ENCODE data around the gene CLK2. TPM values are rescaled to one million over a fixed set of nuclear protein-coding genes. Genes with fewer than 3 reads are reported as not detected.
"Not testable (repeated sequence)": the region's sequence is repeated elsewhere in the genome, so short reads cannot be mapped to it uniquely, and the experiment has no call there.

The CLK2 gene
- total and polyA plus RNA-seq, 2 donors: 29.7 to 42.3 TPM

DNA sequence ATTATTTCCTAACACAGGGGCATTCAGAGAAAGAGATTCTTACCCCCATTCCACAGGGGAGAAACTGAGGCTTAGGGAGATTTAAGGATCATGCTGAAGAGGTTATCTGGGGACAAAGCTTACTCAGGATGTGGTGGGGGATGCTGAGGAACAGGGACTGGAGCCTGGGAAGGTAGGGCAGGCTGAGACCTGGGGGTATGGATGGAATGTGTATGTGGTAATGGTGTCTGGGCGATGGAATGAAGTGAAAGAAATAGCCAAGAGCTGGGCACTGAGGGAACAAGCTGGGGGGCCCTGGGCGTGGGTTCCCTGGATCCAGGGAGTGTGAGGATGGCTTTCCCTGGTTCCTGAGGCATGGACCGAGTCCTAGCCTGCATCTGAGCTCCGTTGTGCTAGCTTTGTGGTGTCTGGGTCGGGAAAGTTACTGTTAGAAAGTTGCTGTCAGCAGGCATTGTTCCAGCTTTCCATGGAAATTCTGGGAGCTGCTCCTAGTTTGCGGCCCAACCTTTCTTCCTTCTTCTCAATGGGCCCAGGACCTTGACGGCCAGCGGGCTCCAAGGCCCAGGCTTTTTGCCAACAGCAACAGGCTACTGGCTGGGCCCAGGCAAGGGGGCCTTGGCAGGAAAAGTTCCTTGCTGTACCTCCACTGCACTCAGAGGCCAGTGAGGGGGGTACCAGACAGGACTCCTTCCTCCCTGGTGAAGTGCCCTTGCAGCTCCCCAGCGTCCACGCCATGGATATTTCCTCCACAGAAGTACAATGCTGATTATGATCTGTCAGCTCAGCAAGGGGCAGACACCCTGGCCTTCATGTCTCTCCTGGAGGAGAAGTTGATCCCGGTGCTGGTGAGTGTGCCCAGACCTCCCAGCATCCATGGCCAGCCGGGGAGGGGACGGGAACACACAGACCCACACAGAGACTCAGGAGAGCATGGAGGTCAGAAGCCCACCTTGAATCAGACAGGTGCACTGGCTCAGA is 41.0 kb downstream of the CLK2 start:
- not testable (repeated sequence) for H3K4me1 ChIP-seq (ENCODE audit: insufficient read depth); H3K36me3 ChIP-seq (ENCODE audit: insufficient read depth); H3K4me3 ChIP-seq (ENCODE audit: low read depth, low read length); H3K27ac ChIP-seq (ENCODE audit: low read depth); DNase-seq (ENCODE audit: extremely low spot score)
- WGBS: 37% methylated on average over 13 of the region's 13 CpGs

DNA sequence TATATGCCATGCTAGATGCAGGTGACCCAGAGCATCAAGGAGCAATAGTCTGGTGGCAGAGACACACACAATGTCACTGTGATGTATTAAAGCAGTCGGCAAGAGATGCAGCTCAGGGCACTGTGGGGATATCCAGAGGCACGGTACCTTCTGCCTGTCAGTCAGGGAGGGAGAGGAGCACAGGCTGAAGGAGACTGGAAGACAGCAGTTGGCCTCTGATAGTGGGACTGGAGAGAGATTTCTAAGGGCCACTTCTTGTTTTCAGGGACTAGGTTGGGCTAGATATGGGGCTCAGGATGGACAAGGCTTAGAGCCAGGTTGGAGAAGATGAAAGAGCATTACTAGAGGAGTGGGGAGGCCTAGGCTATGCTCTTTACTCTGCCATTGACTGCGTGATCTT is 42.0 kb downstream of the CLK2 start:
- H3K36me3 ChIP-seq (ENCODE audit: insufficient read depth); H3K4me3 ChIP-seq (ENCODE audit: low read depth, low read length); DNase-seq (ENCODE audit: extremely low spot score); H3K4me1 ChIP-seq (ENCODE audit: insufficient read depth); H3K27ac ChIP-seq (ENCODE audit: low read depth): not testable (repeated sequence)
- 76% methylated on average over 3 of the region's 3 CpGs for WGBS

DNA sequence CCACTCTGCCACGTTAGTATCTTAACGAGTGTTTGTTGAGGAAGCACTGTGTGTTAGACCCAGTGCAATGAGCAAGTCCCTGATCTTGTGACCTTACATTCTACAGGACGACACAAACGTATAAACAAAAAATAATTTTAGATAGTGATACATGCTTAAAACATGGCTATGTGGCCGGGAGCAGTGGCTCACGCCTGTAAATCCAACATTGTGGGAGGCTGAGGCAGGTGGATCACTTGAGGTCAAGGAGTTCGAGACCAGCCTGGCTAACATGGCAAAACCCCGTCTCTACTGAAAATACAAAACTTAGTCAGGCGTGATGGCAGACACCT is 45.2 kb downstream of the CLK2 start:
- Histone ChIP-seq H3K4me1 (ENCODE audit: insufficient read depth) (no peaks in the 10 kb centered on the region), H3K36me3 (ENCODE audit: insufficient read depth) (no peaks in the 10 kb centered on the region), H3K27ac (ENCODE audit: low read depth) (peak overlapping the region; percentile 18), H3K4me3 (ENCODE audit: low read depth, low read length) (no peak overlapping the region)
- no peak for DNase-seq (ENCODE audit: extremely low spot score)
- WGBS: 31% methylated on average over 9 of the region's 9 CpGs

DNA sequence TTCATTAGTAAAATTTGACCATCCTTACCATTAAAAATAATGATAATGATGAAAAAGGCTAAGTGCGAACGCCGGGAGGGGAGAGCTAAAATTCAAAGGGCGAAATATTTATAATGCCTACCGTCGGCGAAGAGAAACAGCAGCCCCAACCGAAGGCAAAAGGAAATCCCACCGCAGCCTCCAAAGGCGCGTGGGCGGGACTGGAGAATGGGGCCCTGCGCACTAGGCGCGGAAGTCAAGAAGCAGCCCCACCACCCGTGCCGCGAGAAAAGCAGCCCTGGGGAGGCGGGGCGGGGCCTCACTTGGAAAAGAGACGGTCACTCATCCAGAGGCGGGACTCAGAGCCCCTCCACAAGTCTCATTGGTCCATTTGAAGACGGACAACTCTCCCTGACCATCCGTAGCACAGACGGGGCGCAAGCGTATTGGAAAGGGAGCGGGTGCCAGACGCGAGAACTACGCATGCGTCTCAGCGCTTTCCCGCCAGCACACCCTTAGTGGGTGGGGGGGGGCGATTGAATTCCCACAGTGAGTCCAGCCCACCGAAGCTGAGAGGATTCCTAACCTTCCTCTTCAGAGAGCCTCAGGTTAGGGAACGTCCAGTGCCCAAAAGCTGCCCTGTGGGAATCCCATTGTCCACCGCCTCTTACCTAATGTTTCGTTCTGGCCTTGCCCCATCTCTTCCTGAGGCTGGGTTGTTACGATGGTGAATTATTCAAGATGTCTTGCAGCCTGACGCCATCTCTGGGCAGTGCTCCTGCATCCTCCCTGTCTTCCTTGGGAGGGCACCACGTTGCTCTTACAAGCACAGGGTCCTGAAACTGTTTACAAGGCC is 45.8 kb downstream of the CLK2 start:
- no peaks in the 10 kb centered on the region for H3K4me1 ChIP-seq (ENCODE audit: insufficient read depth)
- DNase-seq (ENCODE audit: extremely low spot score): peak; percentile 99
- H3K4me3 ChIP-seq (ENCODE audit: low read depth, low read length): peak overlapping the region; percentile 24
- no peaks in the 10 kb centered on the region for H3K36me3 ChIP-seq (ENCODE audit: insufficient read depth)
- H3K27ac ChIP-seq (ENCODE audit: low read depth): peak overlapping the region; percentile 18
- WGBS: under 1% methylated on average over 42 of the region's 42 CpGs

DNA sequence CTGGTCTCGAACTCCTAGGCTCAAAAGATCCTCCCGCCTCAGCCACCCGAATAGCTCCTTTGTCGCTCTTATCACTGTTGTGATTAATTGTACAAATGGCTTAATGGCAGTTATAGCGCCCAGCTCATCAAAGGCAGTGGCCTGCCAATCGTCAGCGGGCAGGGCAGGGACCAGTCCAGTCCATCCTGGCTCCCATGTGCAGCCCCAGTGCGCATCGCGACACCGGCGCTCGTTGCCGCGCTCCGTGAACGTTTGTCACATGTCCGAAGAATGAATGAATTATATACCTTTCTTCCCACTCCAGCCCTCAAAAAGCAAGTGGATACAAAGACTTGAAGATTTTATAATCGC is 46.4 kb downstream of the CLK2 start:
- Histone ChIP-seq H3K36me3 (ENCODE audit: insufficient read depth) (no peaks in the 10 kb centered on the region), H3K27ac (ENCODE audit: low read depth) (no peak overlapping the region), H3K4me1 (ENCODE audit: insufficient read depth) (no peaks in the 10 kb centered on the region), H3K4me3 (ENCODE audit: low read depth, low read length) (peak overlapping the region; percentile 24)
- under 1% methylated on average over 19 of the region's 19 CpGs for WGBS
- DNase-seq (ENCODE audit: extremely low spot score): no peak

DNA sequence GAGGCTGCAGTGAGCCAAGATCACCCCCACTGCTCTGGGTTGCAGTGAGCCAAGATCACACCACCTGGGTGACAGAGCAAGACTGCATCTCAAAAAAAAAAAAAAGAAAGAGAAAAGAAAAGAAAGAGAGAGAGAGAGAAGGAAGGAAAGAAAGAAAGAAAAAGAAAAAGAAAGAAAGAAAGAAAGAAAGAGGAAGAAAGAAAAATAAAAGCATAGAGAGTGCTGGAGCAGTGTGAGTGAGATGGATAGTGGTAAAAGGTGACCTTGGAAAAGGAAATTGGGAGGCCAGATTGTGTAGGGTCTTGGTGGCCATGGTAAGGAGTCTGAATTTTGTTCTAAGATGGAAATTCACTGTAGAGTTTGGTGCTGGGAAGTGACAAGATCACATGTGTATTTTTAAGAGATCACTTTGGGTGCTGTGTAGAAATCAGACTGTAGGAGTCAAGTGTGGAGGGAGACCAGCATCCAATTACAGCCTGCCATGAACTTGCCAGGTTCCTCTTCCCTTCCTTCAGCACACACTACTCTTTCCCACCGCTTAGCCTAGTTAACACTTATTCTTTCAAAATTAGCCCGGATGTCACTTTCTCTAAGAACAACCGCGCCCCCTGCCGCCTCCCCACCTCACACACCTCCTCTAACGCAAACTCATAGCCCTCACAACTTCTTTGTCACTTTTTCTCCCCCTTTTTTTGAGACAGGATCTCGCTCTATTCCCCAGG is 47.0 kb downstream of the CLK2 start:
- H3K27ac ChIP-seq (ENCODE audit: low read depth): no peak overlapping the region
- WGBS: 1% methylated on average over 7 of the region's 7 CpGs

DNA sequence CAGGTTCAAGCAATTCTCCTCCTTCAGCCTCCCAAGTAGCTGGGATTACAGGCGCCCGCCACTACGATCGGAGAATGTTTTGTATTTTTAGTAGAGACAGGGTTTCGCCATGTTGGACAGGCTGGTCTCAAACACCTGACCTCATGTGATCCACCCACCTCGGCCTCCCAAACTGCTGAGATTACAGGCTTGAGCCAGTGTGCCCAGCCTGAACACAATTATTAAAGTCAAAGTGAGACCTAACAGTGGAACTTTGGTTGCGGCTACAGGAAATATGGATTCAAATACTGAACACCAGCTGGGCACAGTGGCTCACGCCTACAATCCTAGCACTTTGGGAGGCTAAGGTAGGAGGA is 47.9 kb downstream of the CLK2 start:
- not testable (repeated sequence) for DNase-seq (ENCODE audit: extremely low spot score); H3K4me1 ChIP-seq (ENCODE audit: insufficient read depth); H3K4me3 ChIP-seq (ENCODE audit: low read depth, low read length); H3K36me3 ChIP-seq (ENCODE audit: insufficient read depth); H3K27ac ChIP-seq (ENCODE audit: low read depth)
- WGBS: 96% methylated on average over 8 of the region's 8 CpGs

More for the DNA sequence above, 47.0 kb downstream of the CLK2 start:
- no peaks in the 10 kb centered on the region for H3K4me1 ChIP-seq (ENCODE audit: insufficient read depth)
- DNase-seq (ENCODE audit: extremely low spot score): peak; percentile 68
- peak overlapping the region; percentile 24 for H3K4me3 ChIP-seq (ENCODE audit: low read depth, low read length)
- H3K36me3 ChIP-seq (ENCODE audit: insufficient read depth): no peaks in the 10 kb centered on the region

DNA sequence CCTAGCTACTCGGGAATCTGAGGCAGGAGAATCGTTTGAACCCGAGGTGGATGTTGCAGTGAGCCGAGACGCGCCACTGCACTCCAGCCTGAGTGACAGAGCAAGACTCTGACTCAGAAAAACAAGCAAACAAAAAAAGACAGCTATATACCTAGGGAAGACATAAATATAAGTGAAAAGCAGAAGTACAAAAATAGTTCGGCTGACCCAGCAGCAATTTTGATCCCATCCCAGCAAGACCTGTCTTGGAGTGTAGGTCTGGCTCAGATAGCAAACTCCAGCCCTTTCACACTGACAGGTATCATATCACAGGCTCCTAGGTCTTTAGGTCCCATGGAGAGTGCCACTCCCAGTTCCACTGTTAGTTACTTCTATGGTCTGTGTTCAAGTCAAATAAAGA is 50.3 kb downstream of the CLK2 start:
- Histone ChIP-seq H3K27ac (ENCODE audit: low read depth) (no peak overlapping the region), H3K36me3 (ENCODE audit: insufficient read depth) (no peaks in the 10 kb centered on the region), H3K4me1 (ENCODE audit: insufficient read depth) (no peaks in the 10 kb centered on the region), H3K4me3 (ENCODE audit: low read depth, low read length) (no peak overlapping the region)
- DNase-seq (ENCODE audit: extremely low spot score): no peak
- WGBS: 79% methylated on average over 7 of the region's 7 CpGs

DNA sequence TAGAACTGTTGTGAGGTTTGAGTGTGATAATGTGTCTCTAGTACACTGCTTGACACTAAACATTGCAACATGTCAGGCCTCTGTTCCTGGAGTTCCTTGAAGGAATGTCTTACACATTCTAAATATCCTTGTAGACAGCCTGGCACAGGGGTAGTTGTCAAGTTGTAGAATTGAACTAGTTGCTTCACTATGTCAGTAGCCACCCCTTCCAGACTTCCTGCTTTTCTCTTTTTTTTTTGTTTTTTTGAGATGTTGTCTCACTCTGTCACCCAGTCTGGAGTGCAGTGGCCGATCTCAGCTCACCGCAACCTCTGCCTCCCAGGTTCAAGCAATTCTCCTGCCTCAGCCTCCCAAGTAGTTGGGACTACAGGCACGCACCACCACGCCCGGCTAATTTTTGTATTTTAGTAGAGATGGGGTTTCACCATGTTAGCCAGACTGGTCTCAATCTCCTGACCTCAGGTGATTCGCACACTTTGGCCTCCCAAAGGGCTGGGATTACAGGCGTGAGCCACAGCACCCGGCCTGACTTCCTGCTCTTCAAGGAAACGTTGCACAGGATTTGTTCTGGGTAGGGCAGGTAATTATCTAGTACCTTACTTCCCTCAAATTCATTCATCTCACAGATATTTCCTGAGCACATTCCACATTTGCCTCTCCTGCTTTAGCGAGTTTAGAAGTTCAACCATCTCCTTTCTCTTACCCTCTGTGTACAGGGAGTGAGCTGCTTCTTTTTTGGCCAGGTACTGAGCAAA is 52.9 kb downstream of the CLK2 start:
- H3K4me3 ChIP-seq (ENCODE audit: low read depth, low read length); DNase-seq (ENCODE audit: extremely low spot score); H3K27ac ChIP-seq (ENCODE audit: low read depth); H3K4me1 ChIP-seq (ENCODE audit: insufficient read depth); H3K36me3 ChIP-seq (ENCODE audit: insufficient read depth): not testable (repeated sequence)
- WGBS: 86% methylated on average over 10 of the region's 10 CpGs

DNA sequence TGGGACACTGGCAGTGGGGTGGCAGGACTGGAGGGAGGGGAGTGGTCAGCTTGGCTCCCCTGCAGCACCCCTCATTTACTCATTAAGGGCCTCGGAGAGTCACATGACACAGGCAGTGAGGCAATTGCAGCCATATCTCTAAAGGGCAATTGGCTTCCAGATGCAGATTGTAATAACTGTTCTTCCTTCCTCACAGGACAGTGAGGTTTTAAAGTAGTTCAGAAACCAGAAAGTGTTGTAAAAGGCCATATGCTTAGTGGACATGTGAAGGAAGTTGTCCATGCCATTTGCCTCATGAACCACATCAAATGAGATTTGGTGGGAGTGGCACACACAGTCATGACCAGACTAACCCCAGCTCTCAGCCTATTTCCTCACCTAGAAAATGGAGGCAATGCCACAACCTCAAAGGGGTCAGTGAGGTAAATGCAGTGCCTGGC is 53.7 kb downstream of the CLK2 start:
- H3K27ac ChIP-seq (ENCODE audit: low read depth): no peak overlapping the region

DNA sequence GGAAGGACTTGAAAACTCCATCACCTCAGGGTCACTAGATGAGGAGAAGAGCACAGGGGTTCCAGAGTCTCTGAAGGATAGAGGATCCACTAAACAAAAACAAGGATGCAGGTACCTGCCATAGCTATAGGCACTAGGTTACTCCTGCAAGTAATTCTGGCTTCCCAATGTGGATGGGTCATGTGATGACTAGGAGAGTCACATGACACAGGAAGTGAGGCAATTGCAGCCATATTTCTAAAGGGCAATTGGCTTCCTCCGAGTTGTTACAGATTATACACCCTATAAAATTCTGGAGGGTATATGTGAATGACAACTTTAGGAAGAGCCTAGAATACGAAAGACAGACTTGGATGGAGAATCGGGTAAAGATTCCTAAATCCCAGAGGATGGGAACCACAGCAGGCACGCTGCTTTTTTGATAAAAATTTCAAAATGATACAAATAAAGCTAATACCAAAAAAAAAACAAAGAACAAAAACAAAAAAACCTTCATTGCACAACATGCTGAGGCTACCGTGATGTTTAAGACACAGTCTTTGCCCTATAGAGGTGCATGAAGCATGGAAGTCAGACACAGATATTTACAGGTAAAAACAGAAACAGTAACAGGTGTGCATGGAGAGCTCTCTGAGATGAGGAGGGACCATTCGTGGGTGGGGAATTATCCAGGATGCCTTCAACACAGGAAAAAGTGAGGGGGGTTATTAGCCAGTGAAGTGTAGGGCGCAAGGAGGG is 54.3 kb downstream of the CLK2 start:
- H3K4me1 ChIP-seq (ENCODE audit: insufficient read depth): no peaks in the 10 kb centered on the region
- no peaks in the 10 kb centered on the region for H3K36me3 ChIP-seq (ENCODE audit: insufficient read depth)
- no peak overlapping the region for H3K4me3 ChIP-seq (ENCODE audit: low read depth, low read length)
- H3K27ac ChIP-seq (ENCODE audit: low read depth): no peak overlapping the region
- 36% methylated on average over 7 of the region's 7 CpGs for WGBS
- DNase-seq (ENCODE audit: extremely low spot score): no peak

More for the DNA sequence above, 53.7 kb downstream of the CLK2 start:
- Histone ChIP-seq H3K4me1 (ENCODE audit: insufficient read depth) (no peaks in the 10 kb centered on the region), H3K36me3 (ENCODE audit: insufficient read depth) (no peaks in the 10 kb centered on the region), H3K4me3 (ENCODE audit: low read depth, low read length) (no peak overlapping the region)
- 8% methylated on average over 1 of the region's 1 CpG for WGBS
- no peak for DNase-seq (ENCODE audit: extremely low spot score)

DNA sequence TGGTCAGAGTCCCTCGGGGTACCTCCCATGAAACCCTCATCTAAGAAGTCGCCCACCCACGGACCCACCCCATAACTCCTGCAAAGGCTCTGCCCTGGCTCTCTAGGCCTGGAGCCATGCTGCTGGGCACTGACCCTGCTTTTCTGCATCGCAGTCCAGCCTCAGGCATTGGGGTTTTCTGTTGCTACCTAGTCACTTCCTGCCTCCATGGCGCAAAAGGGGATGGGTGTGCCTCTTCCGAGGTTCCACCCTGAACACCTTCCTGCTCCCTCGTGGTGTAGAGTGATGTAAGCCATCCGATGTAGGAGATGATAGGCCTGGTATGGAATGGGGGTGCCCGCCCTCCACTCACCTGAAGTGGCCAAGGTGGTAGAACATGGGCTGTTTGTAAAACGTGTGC is 58.6 kb downstream of the CLK2 start:
- H3K4me1 ChIP-seq (ENCODE audit: insufficient read depth); H3K4me3 ChIP-seq (ENCODE audit: low read depth, low read length); H3K36me3 ChIP-seq (ENCODE audit: insufficient read depth); DNase-seq (ENCODE audit: extremely low spot score); H3K27ac ChIP-seq (ENCODE audit: low read depth): not testable (repeated sequence)
- 78% methylated on average over 9 of the region's 10 CpGs for WGBS

Data from urinary bladder (tissue), 4 donors.